ENCODE data around the gene ABCG1.

DNA sequence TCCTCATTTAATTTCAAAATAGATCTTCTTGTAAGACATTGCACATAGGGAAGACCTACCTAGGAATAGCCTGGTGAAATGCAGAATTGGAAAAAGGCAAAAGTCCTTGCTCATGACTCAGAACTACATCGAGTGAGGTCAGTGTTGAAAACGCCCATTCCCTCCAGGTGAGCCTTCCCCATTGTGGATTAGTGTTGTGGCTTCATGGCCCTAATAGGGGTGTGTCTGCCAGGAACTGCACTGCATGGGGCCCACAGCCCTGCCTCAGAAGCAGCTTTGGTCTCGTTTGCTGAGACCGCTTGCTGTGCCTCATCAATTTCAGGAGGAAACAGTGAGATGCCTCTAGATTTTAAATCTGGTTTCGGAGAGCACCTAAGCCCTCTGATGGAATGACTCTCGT lies 79.3 kb downstream of the ABCG1 start:
- TF ChIP-seq CTCF (IDR thresholded peaks at IDR 0.05; ENCODE audit: low read length): no peak
- no peak for TF ChIP-seq EZH2phosphoT487 (IDR thresholded peaks at IDR 0.05; ENCODE audit: low read length)
